ENCODE results near the gene MXD3.

GRCh38 chr5:177346820-177347219, 35.1 kb upstream of the MXD3 start:
- no peak for TF ChIP-seq CTCF (IDR thresholded peaks at IDR 0.05)
- no peak for TF ChIP-seq POLR2A (IDR thresholded peaks at IDR 0.05)
